Choroid plexus epithelial cell (primary cell): Measurements from ENCODE around the gene BTBD9.

Experiments
- DNase-seq: peaks from one replicate; pipeline ENCODE4 v3.0.0-alpha.2; 2010; ENCODE audit warnings: low read depth
- H3K4me3 ChIP-seq: 2 replicates; pipeline ENCODE4 v1.5.1; 2011; ENCODE audit warnings: low read depth, mild to moderate bottlenecking, control low read depth, low read length, moderate library complexity
- CTCF ChIP-seq: conservative IDR thresholded peaks from 2 replicates; pipeline ENCODE4 v1.5.1; 2011; ENCODE audit warnings: low read depth, mild to moderate bottlenecking, control low read depth, inconsistent platforms, low read length, moderate library complexity

BTBD9 gene

GRCh38 chr6:38138374-38138773 is 501.4 kb downstream of the BTBD9 start:
- TF ChIP-seq CTCF: no peak
- H3K4me3 ChIP-seq: no peak overlapping the region
- DNase-seq: no peak

GRCh38 chr6:38137608-38138265 is 502.0 kb downstream of the BTBD9 start:
- TF ChIP-seq CTCF: no peak
- DNase-seq: no peak
- H3K4me3 ChIP-seq: no peak overlapping the region

- TF ChIP-seq CTCF: no peak
- DNase-seq: peak; percentile 33
- H3K4me3 ChIP-seq: no peak overlapping the region
Observed at GRCh38 chr6:38136547-38136946, 503.2 kb downstream of the BTBD9 start.

- no peak overlapping the region for H3K4me3 ChIP-seq
- TF ChIP-seq CTCF: no peak
- no peak for DNase-seq
Observed at GRCh38 chr6:38134704-38135088, 505.0 kb downstream of the BTBD9 start.

GRCh38 chr6:38133932-38134703 is 505.6 kb downstream of the BTBD9 start:
- no peak for DNase-seq
- no peak for TF ChIP-seq CTCF
- no peak overlapping the region for H3K4me3 ChIP-seq

GRCh38 chr6:38131527-38131965 is 508.2 kb downstream of the BTBD9 start:
- H3K4me3 ChIP-seq: no peak overlapping the region
- no peak for TF ChIP-seq CTCF
- peak; percentile 94 for DNase-seq
